Activated naive CD8-positive, alpha-beta T cell treated with anti-CD3 and anti-CD28 coated beads for 36 hours (primary cell): ENCODE data around the gene BACE2. TPM values are rescaled to one million over a fixed set of nuclear protein-coding genes. Genes with fewer than 3 reads are reported as not detected.
"Not testable (repeated sequence)": the region's sequence is repeated elsewhere in the genome, so short reads cannot be mapped to it uniquely, and the experiment has no call there.

Experiments used
- DNase-seq: peaks from one replicate; pipeline ENCODE4 v3.0.0; 2021
- H3K27ac Mint-ChIP-seq: one replicate; pipeline ENCODE4 v1.8.0; 2022; ENCODE audit warnings: mild to moderate bottlenecking, moderate library complexity, mixed read lengths
- H3K27me3 Mint-ChIP-seq: one replicate; pipeline ENCODE4 v1.8.0; 2022; ENCODE audit warnings: mild to moderate bottlenecking, mixed read lengths
- H3K36me3 Mint-ChIP-seq: one replicate; pipeline ENCODE4 v1.8.0; 2021; ENCODE audit warnings: mild to moderate bottlenecking, mixed read lengths
- H3K4me1 Mint-ChIP-seq: one replicate; pipeline ENCODE4 v1.8.0; 2021; ENCODE audit warnings: mixed read lengths
- H3K4me3 Mint-ChIP-seq: one replicate; pipeline ENCODE4 v1.8.0; 2022; ENCODE audit warnings: mild to moderate bottlenecking, moderate library complexity, mixed read lengths
- H3K9me3 Mint-ChIP-seq: one replicate; pipeline ENCODE4 v1.8.0; 2022; ENCODE audit warnings: mixed read lengths
- total RNA-seq, 2 experiments: library from RNA; stranded (reverse); gene quantifications; one replicate each; pipeline ENCODE4 v1.2.3, GENCODE V29; 2021

BACE2 gene
- total RNA-seq, 2 experiments from 2014 or later = 1.8 to 2.0 TPM

DNA sequence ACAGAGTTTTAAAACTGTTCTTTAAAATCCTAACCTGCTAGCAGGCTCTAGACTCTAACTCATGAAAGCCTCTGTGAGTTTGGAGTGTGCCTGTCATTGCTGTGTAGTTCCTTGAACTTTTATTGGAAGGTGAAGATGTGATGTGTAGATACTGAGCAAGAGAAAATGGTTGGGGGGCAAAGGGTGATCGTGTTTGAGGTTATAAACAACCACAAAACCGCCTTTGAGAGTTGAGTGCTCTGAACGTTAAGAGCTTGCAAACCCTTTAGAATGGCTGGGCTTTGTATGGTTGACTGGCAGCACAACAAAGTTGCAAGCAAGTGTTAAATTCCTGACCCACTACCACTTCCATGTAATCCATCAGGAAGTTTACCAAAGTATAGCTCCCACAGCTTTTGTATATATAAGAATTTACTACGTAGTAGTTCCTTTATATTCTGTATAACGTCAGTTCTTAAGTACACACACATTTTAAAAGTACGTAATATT is 19.6 kb downstream of the BACE2 start:
- H3K9me3 Mint-ChIP-seq = peaks cover 8% of the 10 kb centered on the region
- H3K4me1 Mint-ChIP-seq = no peaks in the 10 kb centered on the region
- DNase-seq = no peak
- H3K27ac Mint-ChIP-seq = no peak overlapping the region
- no peak overlapping the region for H3K4me3 Mint-ChIP-seq
- H3K27me3 Mint-ChIP-seq = peaks cover 9% of the 10 kb centered on the region
- no peaks in the 10 kb centered on the region for H3K36me3 Mint-ChIP-seq

GRCh38 chr21:41188486-41189149 is 20.7 kb downstream of the BACE2 start:
- H3K27me3 Mint-ChIP-seq = peaks cover 9% of the 10 kb centered on the region
- H3K27ac Mint-ChIP-seq = no peak overlapping the region
- H3K36me3 Mint-ChIP-seq = no peaks in the 10 kb centered on the region
- no peaks in the 10 kb centered on the region for H3K4me1 Mint-ChIP-seq
- H3K9me3 Mint-ChIP-seq = peaks cover 8% of the 10 kb centered on the region
- DNase-seq = no peak
- no peak overlapping the region for H3K4me3 Mint-ChIP-seq

GRCh38 chr21:41189150-41189745 is 21.3 kb downstream of the BACE2 start:
- H3K27me3 Mint-ChIP-seq = peaks cover 4% of the 10 kb centered on the region
- no peak for DNase-seq
- no peak overlapping the region for H3K27ac Mint-ChIP-seq
- H3K36me3 Mint-ChIP-seq = no peaks in the 10 kb centered on the region
- H3K4me3 Mint-ChIP-seq = no peak overlapping the region
- peaks cover 8% of the 10 kb centered on the region for H3K9me3 Mint-ChIP-seq
- H3K4me1 Mint-ChIP-seq = no peaks in the 10 kb centered on the region

DNA sequence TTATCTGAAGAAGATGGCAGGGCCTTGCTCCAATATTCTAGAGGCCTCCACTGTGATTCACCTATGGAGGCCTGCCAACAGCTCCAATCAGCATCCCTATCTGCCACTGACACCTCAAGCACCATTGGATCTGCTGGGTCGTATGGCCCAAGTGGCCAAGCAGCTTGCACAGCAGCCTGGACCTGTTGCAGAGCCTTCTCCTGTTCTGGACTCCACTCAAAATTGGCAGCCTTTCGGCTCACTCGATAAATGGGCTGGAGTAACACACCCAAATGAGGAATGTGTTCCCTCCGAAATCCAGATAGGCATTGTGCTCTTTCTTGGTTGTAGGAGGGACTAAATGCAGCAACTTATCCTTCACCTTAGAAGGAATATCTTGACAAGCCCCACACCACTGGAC is 24.6 kb downstream of the BACE2 start:
- H3K27ac Mint-ChIP-seq, H3K4me3 Mint-ChIP-seq, H3K27me3 Mint-ChIP-seq, H3K4me1 Mint-ChIP-seq, H3K36me3 Mint-ChIP-seq, H3K9me3 Mint-ChIP-seq, DNase-seq: not testable (repeated sequence)

DNA sequence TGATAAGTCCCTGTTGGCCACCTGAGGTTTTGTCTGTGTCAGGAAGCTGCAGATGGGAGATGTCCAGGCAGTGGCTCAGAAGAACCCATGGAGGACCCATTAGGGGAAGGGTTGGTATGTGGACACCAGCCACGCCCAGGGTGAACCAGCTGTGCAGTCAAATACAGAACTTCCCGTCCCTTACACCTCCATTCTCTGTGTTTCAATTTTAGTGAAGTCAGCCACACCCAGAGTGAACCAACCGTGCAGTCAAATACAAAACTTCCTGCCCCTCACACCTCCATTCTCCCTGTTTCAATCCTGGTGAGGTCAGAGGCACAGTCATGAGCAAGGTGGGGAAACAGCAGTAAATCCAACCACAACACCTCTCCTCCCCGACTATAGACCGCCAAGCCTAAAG is 27.4 kb downstream of the BACE2 start:
- Mint-ChIP-seq H3K4me1 (no peaks in the 10 kb centered on the region), H3K27ac (no peak overlapping the region)
- no peak for DNase-seq

GRCh38 chr21:41196993-41197392 is 29.0 kb downstream of the BACE2 start:
- Mint-ChIP-seq H3K27me3 (no peaks in the 10 kb centered on the region), H3K9me3 (no peaks in the 10 kb centered on the region), H3K4me3 (no peak overlapping the region), H3K27ac (no peak overlapping the region), H3K36me3 (no peaks in the 10 kb centered on the region), H3K4me1 (no peaks in the 10 kb centered on the region)
- DNase-seq = no peak

More for the DNA sequence above, 27.4 kb downstream of the BACE2 start:
- Mint-ChIP-seq H3K4me3 (no peak overlapping the region), H3K36me3 (no peaks in the 10 kb centered on the region), H3K27me3 (no peaks in the 10 kb centered on the region), H3K9me3 (no peaks in the 10 kb centered on the region)

- Mint-ChIP-seq H3K36me3 (no peaks in the 10 kb centered on the region), H3K9me3 (no peaks in the 10 kb centered on the region), H3K27me3 (no peaks in the 10 kb centered on the region), H3K27ac (no peak overlapping the region), H3K4me1 (no peaks in the 10 kb centered on the region), H3K4me3 (no peak overlapping the region)
- DNase-seq = no peak
Observed at GRCh38 chr21:41197582-41197981, 29.6 kb downstream of the BACE2 start.

GRCh38 chr21:41198647-41199046 is 30.7 kb downstream of the BACE2 start:
- H3K36me3 Mint-ChIP-seq, H3K27me3 Mint-ChIP-seq, DNase-seq, H3K4me1 Mint-ChIP-seq, H3K9me3 Mint-ChIP-seq, H3K4me3 Mint-ChIP-seq, H3K27ac Mint-ChIP-seq: not testable (repeated sequence)

DNA sequence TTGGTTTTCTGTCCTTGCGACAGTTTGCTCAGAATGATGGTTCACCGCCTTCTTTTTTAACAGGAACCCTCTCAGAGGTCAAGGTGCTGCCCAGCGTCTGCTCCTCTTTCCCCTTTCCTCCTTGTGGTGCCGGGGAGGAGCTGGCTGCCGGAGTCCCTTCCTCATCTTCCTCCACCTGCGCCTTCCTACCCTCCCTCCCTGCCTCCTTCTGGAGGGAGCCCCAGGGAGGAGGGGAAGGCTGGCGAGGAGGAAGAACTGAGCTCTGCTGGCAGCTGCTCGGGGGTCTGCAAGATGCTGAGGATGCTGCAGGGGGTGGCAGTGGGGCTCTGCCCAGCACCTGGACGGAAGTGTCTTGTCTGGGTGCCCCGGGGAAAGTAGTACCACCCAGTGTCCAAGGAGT is 31.2 kb downstream of the BACE2 start:
- no peak overlapping the region for H3K27ac Mint-ChIP-seq
- no peak overlapping the region for H3K4me3 Mint-ChIP-seq
- H3K27me3 Mint-ChIP-seq = peaks cover 10% of the 10 kb centered on the region
- H3K4me1 Mint-ChIP-seq = no peaks in the 10 kb centered on the region
- no peak for DNase-seq
- H3K36me3 Mint-ChIP-seq = no peaks in the 10 kb centered on the region
- H3K9me3 Mint-ChIP-seq = no peaks in the 10 kb centered on the region

DNA sequence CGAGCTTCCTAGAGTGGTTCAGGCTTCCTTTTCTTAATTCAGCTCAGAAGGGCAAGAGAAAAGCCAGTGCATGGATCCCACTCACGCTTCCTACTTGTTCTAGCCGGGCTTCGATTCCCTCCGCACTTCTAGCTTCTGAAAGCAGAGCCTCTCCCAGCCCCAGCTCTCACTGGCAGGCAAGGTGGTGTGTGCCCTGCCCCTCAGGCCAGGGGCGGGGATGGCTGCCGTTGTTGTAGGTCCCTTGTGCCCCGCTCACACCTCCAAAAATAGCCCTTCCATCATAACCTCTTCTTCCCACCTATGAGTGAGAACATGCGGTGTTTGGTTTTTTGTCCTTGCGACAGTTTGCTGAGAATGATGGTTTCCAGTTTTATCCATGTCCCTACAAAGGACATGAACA is 31.6 kb downstream of the BACE2 start:
- Mint-ChIP-seq H3K4me3 (no peak overlapping the region), H3K27ac (no peak overlapping the region), H3K4me1 (no peaks in the 10 kb centered on the region), H3K9me3 (no peaks in the 10 kb centered on the region), H3K36me3 (no peaks in the 10 kb centered on the region), H3K27me3 (peaks cover 12% of the 10 kb centered on the region)
- DNase-seq = no peak

DNA sequence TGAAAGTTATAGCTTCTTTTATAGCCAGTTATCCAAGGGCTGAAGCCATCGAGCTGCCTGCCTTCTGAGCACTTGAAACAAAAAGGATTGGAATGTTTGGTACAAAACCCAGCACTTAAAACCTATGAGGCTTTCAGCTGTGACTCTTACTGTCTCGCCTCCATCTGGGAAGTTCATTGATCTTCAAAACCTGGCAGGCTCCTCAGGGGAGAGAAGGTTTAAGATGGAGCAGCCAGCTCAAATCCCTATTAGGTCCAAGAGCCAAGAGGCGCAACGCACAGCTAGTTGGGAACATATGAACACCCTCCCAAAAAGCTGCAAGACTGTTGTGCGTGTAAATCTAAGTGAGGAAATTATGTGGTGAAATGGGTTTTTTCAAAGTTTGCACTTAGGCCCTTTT is 33.4 kb downstream of the BACE2 start:
- Mint-ChIP-seq H3K9me3 (no peaks in the 10 kb centered on the region), H3K27ac (no peak overlapping the region), H3K4me3 (no peak overlapping the region), H3K4me1 (no peaks in the 10 kb centered on the region), H3K36me3 (no peaks in the 10 kb centered on the region), H3K27me3 (peaks cover 12% of the 10 kb centered on the region)
- DNase-seq = no peak

GRCh38 chr21:41204736-41205135 is 36.8 kb downstream of the BACE2 start:
- Mint-ChIP-seq H3K27ac (no peak overlapping the region), H3K4me3 (no peak overlapping the region), H3K27me3 (peaks cover 12% of the 10 kb centered on the region), H3K4me1 (no peaks in the 10 kb centered on the region), H3K36me3 (no peaks in the 10 kb centered on the region), H3K9me3 (no peaks in the 10 kb centered on the region)
- DNase-seq = no peak

DNA sequence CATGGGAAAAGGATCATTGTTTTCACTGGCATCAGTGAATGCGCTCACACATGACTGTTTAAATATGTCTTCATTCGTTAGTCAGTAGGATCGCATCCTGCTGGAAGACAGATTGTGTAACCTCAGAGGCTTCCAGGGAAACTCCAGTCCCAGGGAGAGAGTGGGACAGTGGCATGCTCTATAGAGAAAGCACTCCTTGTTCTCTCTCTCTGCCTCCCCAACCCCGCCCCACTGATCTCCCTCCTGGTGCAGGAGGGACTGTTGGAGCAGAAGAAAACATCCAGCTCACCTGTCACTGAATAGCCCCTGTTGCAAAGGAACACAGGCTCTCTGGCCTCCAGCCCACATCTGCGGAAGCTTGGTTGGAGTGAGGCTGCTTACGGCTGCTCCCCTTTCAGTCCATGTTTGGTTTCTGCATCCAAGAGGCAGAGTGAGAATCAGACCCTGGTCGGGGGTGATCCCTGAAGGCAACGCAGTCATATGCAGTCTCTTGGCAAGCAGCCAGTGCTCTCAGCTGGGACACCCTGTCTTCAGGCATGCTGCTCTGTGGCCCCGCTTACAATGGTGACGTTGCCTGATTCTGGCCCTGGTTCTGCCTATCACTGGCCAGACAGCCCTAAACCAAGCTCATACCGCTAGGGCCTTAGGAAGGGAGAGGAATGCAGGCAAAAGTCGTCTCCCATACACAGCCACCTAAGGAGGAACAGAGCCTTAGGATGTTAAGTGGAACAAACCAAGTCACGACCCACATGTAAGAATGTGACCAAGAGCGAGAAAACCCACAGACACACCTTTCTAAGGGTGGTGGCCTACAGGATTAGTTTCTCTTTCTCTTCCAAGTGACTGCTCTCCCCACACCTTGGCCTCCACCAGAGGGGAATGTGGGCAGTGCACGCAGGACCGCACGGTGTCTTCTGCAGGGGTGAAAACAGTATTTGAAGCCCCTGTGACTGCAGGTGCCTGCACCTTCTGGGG is 39.7 kb downstream of the BACE2 start:
- Mint-ChIP-seq H3K4me1 (no peaks in the 10 kb centered on the region), H3K27ac (no peak overlapping the region), H3K4me3 (no peak overlapping the region), H3K36me3 (no peaks in the 10 kb centered on the region), H3K27me3 (peaks cover 12% of the 10 kb centered on the region), H3K9me3 (no peaks in the 10 kb centered on the region)
- no peak for DNase-seq

GRCh38 chr21:41208376-41208763 is 40.4 kb downstream of the BACE2 start:
- DNase-seq = no peak
- Mint-ChIP-seq H3K36me3 (no peaks in the 10 kb centered on the region), H3K4me1 (no peaks in the 10 kb centered on the region), H3K27me3 (peaks cover 13% of the 10 kb centered on the region), H3K4me3 (no peak overlapping the region), H3K27ac (no peak overlapping the region), H3K9me3 (no peaks in the 10 kb centered on the region)

GRCh38 chr21:41209016-41209619 is 41.2 kb downstream of the BACE2 start:
- DNase-seq = no peak
- H3K4me1 Mint-ChIP-seq = no peaks in the 10 kb centered on the region
- H3K4me3 Mint-ChIP-seq = no peak overlapping the region
- no peaks in the 10 kb centered on the region for H3K9me3 Mint-ChIP-seq
- no peak overlapping the region for H3K27ac Mint-ChIP-seq
- H3K36me3 Mint-ChIP-seq = no peaks in the 10 kb centered on the region
- peaks cover 9% of the 10 kb centered on the region for H3K27me3 Mint-ChIP-seq
